Esophagus squamous epithelium (tissue), 4 donors: ENCODE measurements around the gene SLC16A7.

Source experiments
- POLR2A ChIP-seq, 4 donors: fragments of 450-650 bp; IDR thresholded peaks; one replicate each; pipeline ENCODE4 v1.6.1; 2017; ENCODE audit warnings: antibody characterized with exemption in 4 of 4, mild to moderate bottlenecking in 4 of 4, moderate library complexity in 3 of 4
- TF ChIP-seq, protein P1 (sequence below), 6 experiments: fragments of 450-650 bp in 4 of 6; fragments of 200-600 bp in 2 of 6; sonication (generic) in 2 of 6; IDR thresholded peaks; one replicate each; pipeline ENCODE4 v1.5.1; 2016 to 2019; ENCODE audit warnings: antibody characterized with exemption in 6 of 6, mild to moderate bottlenecking in 4 of 6, moderate library complexity in 4 of 6

DNA sequence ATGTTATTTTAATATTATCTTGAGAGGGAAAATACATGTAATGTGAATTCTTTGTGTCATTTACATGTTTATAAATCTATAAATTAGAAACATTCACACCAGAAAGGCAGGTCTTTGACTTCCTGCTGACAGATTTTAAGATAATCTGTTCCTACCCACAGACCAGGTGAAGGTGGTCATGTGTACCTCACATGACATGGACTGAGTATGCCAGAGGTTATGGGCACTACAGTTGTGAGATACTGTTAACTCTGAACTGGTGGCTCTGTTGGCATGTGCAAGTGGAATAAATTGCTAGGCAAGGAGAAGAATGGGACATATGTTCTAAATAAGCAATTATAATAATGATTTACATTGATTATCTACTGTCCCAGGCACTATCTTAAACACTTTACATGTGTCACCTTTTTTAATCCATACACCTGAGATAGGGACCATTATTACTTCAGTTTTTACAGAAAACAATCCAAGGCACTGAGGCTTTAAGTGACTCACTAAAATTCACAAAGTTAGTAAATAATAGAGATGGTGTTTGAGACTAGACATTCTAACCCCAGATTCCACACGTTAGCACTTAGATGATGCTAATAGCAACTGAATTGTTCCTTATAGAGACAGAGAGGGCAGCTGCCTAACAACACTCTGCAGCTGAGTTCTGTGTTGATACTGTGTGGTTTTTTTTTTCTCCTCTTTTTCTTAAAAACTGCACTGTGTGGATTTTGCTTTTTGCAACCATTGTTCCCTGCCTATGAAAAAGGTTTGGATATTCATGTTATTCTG, 23.8 kb downstream of the SLC16A7 start:
- TF ChIP-seq, protein P1, sequence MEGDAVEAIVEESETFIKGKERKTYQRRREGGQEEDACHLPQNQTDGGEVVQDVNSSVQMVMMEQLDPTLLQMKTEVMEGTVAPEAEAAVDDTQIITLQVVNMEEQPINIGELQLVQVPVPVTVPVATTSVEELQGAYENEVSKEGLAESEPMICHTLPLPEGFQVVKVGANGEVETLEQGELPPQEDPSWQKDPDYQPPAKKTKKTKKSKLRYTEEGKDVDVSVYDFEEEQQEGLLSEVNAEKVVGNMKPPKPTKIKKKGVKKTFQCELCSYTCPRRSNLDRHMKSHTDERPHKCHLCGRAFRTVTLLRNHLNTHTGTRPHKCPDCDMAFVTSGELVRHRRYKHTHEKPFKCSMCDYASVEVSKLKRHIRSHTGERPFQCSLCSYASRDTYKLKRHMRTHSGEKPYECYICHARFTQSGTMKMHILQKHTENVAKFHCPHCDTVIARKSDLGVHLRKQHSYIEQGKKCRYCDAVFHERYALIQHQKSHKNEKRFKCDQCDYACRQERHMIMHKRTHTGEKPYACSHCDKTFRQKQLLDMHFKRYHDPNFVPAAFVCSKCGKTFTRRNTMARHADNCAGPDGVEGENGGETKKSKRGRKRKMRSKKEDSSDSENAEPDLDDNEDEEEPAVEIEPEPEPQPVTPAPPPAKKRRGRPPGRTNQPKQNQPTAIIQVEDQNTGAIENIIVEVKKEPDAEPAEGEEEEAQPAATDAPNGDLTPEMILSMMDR (IDR thresholded peaks at IDR 0.05), result no peak
- TF ChIP-seq POLR2A (IDR thresholded peaks at IDR 0.05), result no peak
